HEK293 (cell line): ENCODE results near the gene ANO1.

Experiments used
- CTCF ChIA-PET: fragments of 350-600 bp; formaldehyde crosslinking; extraction: SDS; loops from one replicate; lab custom pipeline; 2021; ENCODE audit warnings: antibody characterized with exemption; lab: Yijun Ruan, JAX
- POLR2A ChIA-PET: fragments of 300-600 bp; formaldehyde crosslinking; extraction: SDS; loops from one replicate; lab custom pipeline; 2020; ENCODE audit warnings: antibody characterized with exemption, inconsistent platforms; lab: Yijun Ruan, JAX
- H3K27ac ChIP-seq: fragments of 200-500 bp; sonication (Bioruptor generic); 2 replicates; pipeline ENCODE4 v1.5.1; 2014; ENCODE audit warnings: low read depth, low read length, control low read depth, inconsistent platforms; ENCODE audit errors: extremely low read depth
- H3K36me3 ChIP-seq, 2 experiments: fragments of 200-500 bp in 1 of 2; sonication (Bioruptor generic) in 1 of 2; 1 replicate in 1 of 2; 2 replicates in 1 of 2; pipeline ENCODE4 v1.5.1; 2014 to 2017; ENCODE audit warnings: inconsistent platforms in 2 of 2, low read length in 2 of 2; ENCODE audit not compliant: control insufficient read depth in 2 of 2, insufficient read depth in 1 of 2
- H3K4me1 ChIP-seq: fragments of 200-500 bp; sonication (Bioruptor generic); 2 replicates; pipeline ENCODE4 v1.5.1; 2014; ENCODE audit warnings: mild to moderate bottlenecking, low read length, inconsistent platforms; ENCODE audit not compliant: control insufficient read depth, insufficient read depth
- H3K4me3 ChIP-seq: 2 replicates; pipeline ENCODE4 v1.5.1; 2011; ENCODE audit warnings: low read depth, mild to moderate bottlenecking, control low read depth, low read length, moderate library complexity
- H3K9me3 ChIP-seq: fragments of 200-500 bp; sonication (Bioruptor generic); 2 replicates; pipeline ENCODE4 v1.5.1; 2014; ENCODE audit warnings: low read depth, low read length, inconsistent platforms; ENCODE audit not compliant: control insufficient read depth, insufficient read depth
- BCL6B ChIP-seq: fragments of 450-650 bp; formaldehyde crosslinking; IDR thresholded peaks from 2 replicates; pipeline ENCODE4 v1.5.1; 2017; ENCODE audit warnings: missing biosample characterization, missing genetic modification characterization
- GLIS1 ChIP-seq: fragments of 450-650 bp; formaldehyde crosslinking; IDR thresholded peaks from 2 replicates; pipeline ENCODE4 v1.5.1; 2016; ENCODE audit warnings: missing biosample characterization, missing genetic modification characterization
- PRDM1 ChIP-seq: fragments of 450-650 bp; formaldehyde crosslinking; IDR thresholded peaks from 2 replicates; pipeline ENCODE4; 2016; ENCODE audit warnings: missing biosample characterization, missing genetic modification characterization
- PRDM10 ChIP-seq: fragments of 450-650 bp; formaldehyde crosslinking; IDR thresholded peaks from 2 replicates; pipeline ENCODE4 v1.5.1; 2016; ENCODE audit warnings: missing biosample characterization, missing genetic modification characterization
- PRDM4 ChIP-seq: fragments of 450-650 bp; formaldehyde crosslinking; IDR thresholded peaks from 2 replicates; pipeline ENCODE4 v1.5.1; 2017; ENCODE audit warnings: missing biosample characterization, missing genetic modification characterization
- SP3 ChIP-seq: fragments of 450-650 bp; formaldehyde crosslinking; IDR thresholded peaks from 2 replicates; pipeline ENCODE4 v1.5.1; 2016; ENCODE audit warnings: missing biosample characterization, missing genetic modification characterization
- TCF7L2 ChIP-seq: IDR thresholded peaks from 2 replicates; pipeline ENCODE4 v1.6.1; 2011; ENCODE audit warnings: low read depth, mild to moderate bottlenecking, inconsistent platforms, low read length, moderate library complexity, borderline replicate concordance
- ZBTB21 ChIP-seq: fragments of 450-650 bp; formaldehyde crosslinking; IDR thresholded peaks from 2 replicates; pipeline ENCODE4 v1.5.1; 2017; ENCODE audit warnings: missing biosample characterization, missing genetic modification characterization
- ZFHX2 ChIP-seq: fragments of 450-650 bp; formaldehyde crosslinking; conservative IDR thresholded peaks from 2 replicates; pipeline ENCODE4 v1.5.1; 2016; ENCODE audit warnings: missing biosample characterization, missing genetic modification characterization
- ZNF121 ChIP-seq: fragments of 450-650 bp; formaldehyde crosslinking; IDR thresholded peaks from 2 replicates; pipeline ENCODE4 v1.5.1; 2016; ENCODE audit warnings: missing biosample characterization, missing genetic modification characterization
- ZNF354C ChIP-seq: fragments of 450-650 bp; formaldehyde crosslinking; IDR thresholded peaks from 2 replicates; pipeline ENCODE4 v1.5.1; 2016; ENCODE audit warnings: missing biosample characterization, missing genetic modification characterization, low read depth, borderline replicate concordance
- ZNF558 ChIP-seq: fragments of 450-650 bp; formaldehyde crosslinking; IDR thresholded peaks from 2 replicates; pipeline ENCODE4 v1.5.1; 2016; ENCODE audit warnings: missing biosample characterization, missing genetic modification characterization
- ZNF561 ChIP-seq: fragments of 450-650 bp; IDR thresholded peaks from 2 replicates; pipeline ENCODE4 v1.5.1; 2018; ENCODE audit warnings: missing biosample characterization, missing genetic modification characterization, borderline replicate concordance
- ZNF645 ChIP-seq: fragments of 450-650 bp; formaldehyde crosslinking; IDR thresholded peaks from 2 replicates; pipeline ENCODE4; 2016; ENCODE audit warnings: missing biosample characterization, missing genetic modification characterization
- ZNF791 ChIP-seq: fragments of 450-650 bp; formaldehyde crosslinking; IDR thresholded peaks from 2 replicates; pipeline ENCODE4 v1.5.1; 2016; ENCODE audit warnings: missing biosample characterization, missing genetic modification characterization
- ZNF792 ChIP-seq: fragments of 450-650 bp; formaldehyde crosslinking; IDR thresholded peaks from 2 replicates; pipeline ENCODE4 v1.5.1; 2016; ENCODE audit warnings: missing biosample characterization, missing genetic modification characterization

Gene ANO1

GRCh38 chr11:70233511-70233934 is 155.4 kb downstream of the ANO1 start:
- Histone ChIP-seq H3K27ac (no peak overlapping the region), H3K4me1 (no peaks in the 10 kb centered on the region), H3K4me3 (no peak overlapping the region), H3K36me3 (no peaks in the 10 kb centered on the region), H3K9me3 (no peaks in the 10 kb centered on the region)
- TF ChIP-seq ZNF354C (tag by site-specific recombination) (no peak), PRDM1 (tag by site-specific recombination) (peak; percentile 33; the same call in 1 of the 2 replicates)
- ChIA-PET CTCF (interaction anchor here (0.6 kb wide), 1 partner anchor 186 kb away, joined by 3 read pairs; no protein-coding TSS in a partner anchor), POLR2A (no interaction called here)

GRCh38 chr11:70233962-70234361 is 155.8 kb downstream of the ANO1 start:
- no peak overlapping the region for H3K27ac ChIP-seq
- POLR2A ChIA-PET = no interaction called here
- H3K9me3 ChIP-seq = no peaks in the 10 kb centered on the region
- CTCF ChIA-PET = interaction anchor here (0.6 kb wide), 2 partner anchors 15 to 186 kb away, joined by 3 read pairs; no protein-coding TSS in a partner anchor
- TF ChIP-seq GLIS1 (tag by site-specific recombination) = no peak
- no peak for TF ChIP-seq ZNF561 (tag by site-specific recombination)
- no peak for TF ChIP-seq ZFHX2
- TF ChIP-seq ZBTB21 (tag by site-specific recombination) = no peak
- TF ChIP-seq PRDM10 (tag by site-specific recombination) = no peak
- TF ChIP-seq ZNF558 = no peak
- no peak for TF ChIP-seq ZNF791 (tag by site-specific recombination)
- TF ChIP-seq SP3 = no peak
- no peak for TF ChIP-seq ZNF121 (tag by site-specific recombination)
- TF ChIP-seq PRDM4 (tag by site-specific recombination) = no peak
- no peak for TF ChIP-seq ZNF792
- no peak for TF ChIP-seq TCF7L2
- no peak for TF ChIP-seq BCL6B (tag by site-specific recombination)
- no peak for TF ChIP-seq ZNF645 (tag by site-specific recombination)
- H3K36me3 ChIP-seq = no peaks in the 10 kb centered on the region
- no peak overlapping the region for H3K4me3 ChIP-seq
- no peaks in the 10 kb centered on the region for H3K4me1 ChIP-seq
